Peyer's patch (tissue), 4 donors: ENCODE data around the gene BMP7.

ENCODE experiments used
- CTCF ChIP-seq, 6 experiments: fragments of 450-650 bp in 4 of 6; fragments of 200-600 bp in 2 of 6; sonication (generic) in 1 of 6; IDR thresholded peaks; one replicate each; pipeline ENCODE4 v1.5.1; 2017 to 2019; ENCODE audit warnings: antibody characterized with exemption in 6 of 6, mild to moderate bottlenecking in 3 of 6, moderate library complexity in 1 of 6
- POLR2A ChIP-seq, 2 donors: fragments of 450-650 bp; IDR thresholded peaks; one replicate each; pipeline ENCODE4 v1.5.1; 2017; ENCODE audit warnings: antibody characterized with exemption in 2 of 2, mild to moderate bottlenecking in 2 of 2, moderate library complexity in 2 of 2

GRCh38 chr20:57249073-57249472 lies 17.4 kb downstream of the BMP7 start:
- no peak for TF ChIP-seq POLR2A (IDR thresholded peaks at IDR 0.05)
- no peak for TF ChIP-seq CTCF (IDR thresholded peaks at IDR 0.05)
